Measurements from ENCODE around the gene RNF113A.

- TF ChIP-seq POLR2AphosphoS5 (IDR thresholded peaks at IDR 0.05; ENCODE audit: low read depth, low read length) (no peak), SPI1 (IDR thresholded peaks at IDR 0.05; ENCODE audit: low read depth, low read length) (no peak), POLR2A (IDR thresholded peaks at IDR 0.05; ENCODE audit: low read depth, low read length) (no peak), TAF1 (IDR thresholded peaks at IDR 0.05; ENCODE audit: low read depth, low read length) (no peak), PAX5 (IDR thresholded peaks at IDR 0.05; ENCODE audit: insufficient read depth, low read length, severe bottlenecking) (no peak), POU2F2 (IDR thresholded peaks at IDR 0.05; ENCODE audit: low read depth, low read length) (no peak)
Measured at GRCh38 chrX:119916310-119916709, 44.8 kb upstream of the RNF113A start.
